Astrocyte (in vitro differentiated cells and primary cell): ENCODE measurements around the gene TRMT2B. TPM values are rescaled to one million over a fixed set of nuclear protein-coding genes. Genes with fewer than 3 reads are reported as not detected.

Experiments
- DNase-seq: peaks from one replicate; pipeline ENCODE4 v3.0.0-alpha.2; 2010; ENCODE audit warnings: low read depth
- FAIRE-seq: peaks from 2 replicates; lab custom pipeline; 2011; peaks lifted over from hg19 to GRCh38; lab: Jason Lieb, UNC
- H2AFZ ChIP-seq: 2 replicates; pipeline ENCODE4 v1.6.0; 2012; ENCODE audit warnings: low read depth, low read length, inconsistent platforms
- H3K27ac ChIP-seq: 2 replicates; pipeline ENCODE4 v1.5.1; 2011; ENCODE audit warnings: low read depth, low read length, inconsistent platforms
- H3K27me3 ChIP-seq: 2 replicates; pipeline ENCODE4 v1.6.0; 2011; ENCODE audit warnings: low read length, inconsistent platforms; ENCODE audit not compliant: insufficient read depth
- H3K36me3 ChIP-seq: 2 replicates; pipeline ENCODE4 v1.5.1; 2011; ENCODE audit warnings: low read length, inconsistent platforms; ENCODE audit not compliant: insufficient read depth
- H3K4me1 ChIP-seq: 2 replicates; pipeline ENCODE4 v1.5.1; 2011; ENCODE audit warnings: low read length, inconsistent platforms; ENCODE audit not compliant: insufficient read depth
- H3K4me2 ChIP-seq: 2 replicates; pipeline ENCODE4 v1.6.0; 2012; ENCODE audit warnings: low read length, inconsistent platforms
- H3K4me3 ChIP-seq: 2 replicates; pipeline ENCODE4 v1.5.1; 2011; ENCODE audit warnings: low read depth, mild to moderate bottlenecking, low read length, inconsistent platforms; ENCODE audit not compliant: insufficient read depth
- H3K79me2 ChIP-seq: 2 replicates; pipeline ENCODE4 v1.6.0; 2012; ENCODE audit warnings: mild to moderate bottlenecking, low read length, inconsistent platforms; ENCODE audit not compliant: insufficient read depth
- H3K9ac ChIP-seq: 2 replicates; pipeline ENCODE4 v1.6.0; 2012; ENCODE audit warnings: mild to moderate bottlenecking, low read length, inconsistent platforms
- H3K9me3 ChIP-seq: 2 replicates; pipeline ENCODE4 v1.5.1; 2012; ENCODE audit warnings: low read depth, mild to moderate bottlenecking, low read length, inconsistent platforms; ENCODE audit not compliant: insufficient read depth
- H4K20me1 ChIP-seq: 2 replicates; pipeline ENCODE4 v1.6.0; 2012; ENCODE audit warnings: low read length, inconsistent platforms; ENCODE audit not compliant: insufficient read depth
- H3K27ac Mint-ChIP-seq: one replicate; pipeline ENCODE4 v1.8.0; 2021; ENCODE audit warnings: mild to moderate bottlenecking, mixed read lengths; ENCODE audit not compliant: unreplicated experiment
- H3K27me3 Mint-ChIP-seq: one replicate; pipeline ENCODE4 v1.8.0; 2021; ENCODE audit warnings: low read depth, mixed read lengths; ENCODE audit not compliant: unreplicated experiment
- H3K36me3 Mint-ChIP-seq: one replicate; pipeline ENCODE4 v1.8.0; 2021; ENCODE audit warnings: low read depth, mixed read lengths; ENCODE audit not compliant: unreplicated experiment
- H3K4me1 Mint-ChIP-seq: one replicate; pipeline ENCODE4 v1.8.0; 2021; ENCODE audit warnings: low read depth, mixed read lengths; ENCODE audit not compliant: unreplicated experiment
- H3K4me3 Mint-ChIP-seq: one replicate; pipeline ENCODE4 v1.8.0; 2021; ENCODE audit warnings: mild to moderate bottlenecking, moderate library complexity, mixed read lengths; ENCODE audit not compliant: unreplicated experiment
- H3K9me3 Mint-ChIP-seq: one replicate; pipeline ENCODE4 v1.8.0; 2021; ENCODE audit warnings: mild to moderate bottlenecking, mixed read lengths; ENCODE audit not compliant: unreplicated experiment
- CTCF ChIP-seq: IDR thresholded peaks from 2 replicates; pipeline ENCODE4 v1.5.1; 2011; ENCODE audit warnings: low read depth, mild to moderate bottlenecking, inconsistent platforms, low read length, moderate library complexity; ENCODE audit not compliant: insufficient read depth
- EZH2 ChIP-seq: IDR thresholded peaks from 2 replicates; pipeline ENCODE4 v1.6.1; 2012; ENCODE audit warnings: mild to moderate bottlenecking, low read length, inconsistent platforms; ENCODE audit not compliant: insufficient read depth
- total RNA-seq: library from RNA; stranded (reverse); gene quantifications from 2 replicates; pipeline ENCODE4 v1.2.1, GENCODE V29; 2021

The TRMT2B gene
- total RNA-seq, 1 donor from 2014 or later, result 8.3 TPM

- no peaks in the 10 kb centered on the region for H3K4me1 Mint-ChIP-seq
- TF ChIP-seq CTCF (no peak), EZH2 (no peak)
- H3K27me3 Mint-ChIP-seq, result no peaks in the 10 kb centered on the region
- Histone ChIP-seq H3K36me3 (no peaks in the 10 kb centered on the region), H3K4me1 (no peaks in the 10 kb centered on the region), H3K27ac (no peak overlapping the region), H3K79me2 (no peaks in the 10 kb centered on the region), H4K20me1 (no peaks in the 10 kb centered on the region), H3K4me3 (no peak overlapping the region), H3K27me3 (no peaks in the 10 kb centered on the region), H3K9ac (no peak overlapping the region), H3K4me2 (no peak overlapping the region), H3K9me3 (no peaks in the 10 kb centered on the region), H2AFZ (no peak overlapping the region)
- FAIRE-seq, result no peak
- H3K27ac Mint-ChIP-seq, result no peak overlapping the region
- peaks cover 8% of the 10 kb centered on the region for H3K36me3 Mint-ChIP-seq
- DNase-seq, result no peak
- no peak overlapping the region for H3K4me3 Mint-ChIP-seq
- H3K9me3 Mint-ChIP-seq, result peaks cover 4% of the 10 kb centered on the region
These were observed 22.2 kb downstream of the TRMT2B start for GRCh38 chrX:101029665-101030064.

- TF ChIP-seq EZH2 (no peak), CTCF (no peak)
- H3K4me3 ChIP-seq, result no peak overlapping the region
- no peaks in the 10 kb centered on the region for H3K9me3 ChIP-seq
- no peak overlapping the region for H2AFZ ChIP-seq
- Mint-ChIP-seq H3K27me3 (no peaks in the 10 kb centered on the region), H3K4me3 (no peak overlapping the region), H3K27ac (no peak overlapping the region), H3K4me1 (no peaks in the 10 kb centered on the region), H3K36me3 (peaks cover 8% of the 10 kb centered on the region), H3K9me3 (peaks cover 4% of the 10 kb centered on the region)
- no peak overlapping the region for H3K27ac ChIP-seq
- DNase-seq (no peak), FAIRE-seq (no peak)
- H3K79me2 ChIP-seq, result no peaks in the 10 kb centered on the region
- H3K27me3 ChIP-seq, result no peaks in the 10 kb centered on the region
- no peaks in the 10 kb centered on the region for H3K4me1 ChIP-seq
- H3K4me2 ChIP-seq, result no peak overlapping the region
- H4K20me1 ChIP-seq, result no peaks in the 10 kb centered on the region
- no peaks in the 10 kb centered on the region for H3K36me3 ChIP-seq
- no peak overlapping the region for H3K9ac ChIP-seq
These were observed 23.3 kb downstream of the TRMT2B start for GRCh38 chrX:101028562-101028961.

GRCh38 chrX:101025126-101025525, 26.8 kb downstream of the TRMT2B start:
- Histone ChIP-seq H3K4me1 (no peaks in the 10 kb centered on the region), H3K9me3 (no peaks in the 10 kb centered on the region), H3K9ac (no peak overlapping the region), H3K27ac (no peak overlapping the region), H3K4me3 (no peak overlapping the region), H3K27me3 (no peaks in the 10 kb centered on the region), H2AFZ (no peak overlapping the region), H3K4me2 (no peak overlapping the region), H3K79me2 (no peaks in the 10 kb centered on the region), H3K36me3 (peaks cover 2% of the 10 kb centered on the region), H4K20me1 (no peaks in the 10 kb centered on the region)
- H3K4me3 Mint-ChIP-seq, result no peak overlapping the region
- no peak overlapping the region for H3K27ac Mint-ChIP-seq
- no peak for TF ChIP-seq EZH2
- TF ChIP-seq CTCF, result no peak
- H3K27me3 Mint-ChIP-seq, result no peaks in the 10 kb centered on the region
- DNase-seq (no peak), FAIRE-seq (no peak)
- peaks cover 8% of the 10 kb centered on the region for H3K36me3 Mint-ChIP-seq
- H3K4me1 Mint-ChIP-seq, result no peaks in the 10 kb centered on the region
- H3K9me3 Mint-ChIP-seq, result peaks cover 4% of the 10 kb centered on the region
